Colon (tissue), 2 donors: Measurements from ENCODE around the gene S100A8.
"Not testable (repeated sequence)": the region's sequence is repeated elsewhere in the genome, so short reads cannot be mapped to it uniquely, and the experiment has no call there.

Source experiments
- FAIRE-seq: peaks from 2 replicates; lab custom pipeline; 2012; peaks lifted over from hg19 to GRCh38; lab: Jason Lieb, UNC
- donor health status: control.
- donor health status: control.

Gene S100A8

GRCh38 chr1:153415850-153416570 is 25.1 kb upstream of the S100A8 start, which contains the start of gene S100A7A:
Gene S100A7A (plus strand): TSS chr1:153416520. CDS start chr1:153418083, 1,563 bp downstream.
- no peak for FAIRE-seq

- peak; percentile 58 for FAIRE-seq
These were observed 23.1 kb upstream of the S100A8 start for GRCh38 chr1:153413961-153414360.

GRCh38 chr1:153407274-153407673 is 16.4 kb upstream of the S100A8 start:
- not testable (repeated sequence) for FAIRE-seq

GRCh38 chr1:153405825-153406599 is 15.1 kb upstream of the S100A8 start:
- FAIRE-seq, result not testable (repeated sequence)

- FAIRE-seq, result no peak
These were observed 13.9 kb upstream of the S100A8 start for GRCh38 chr1:153404768-153405167.

GRCh38 chr1:153404086-153404635 is 13.3 kb upstream of the S100A8 start:
- no peak for FAIRE-seq

- no peak for FAIRE-seq
These were observed 12.7 kb upstream of the S100A8 start for GRCh38 chr1:153403421-153404085.

GRCh38 chr1:153402226-153402625 is 11.4 kb upstream of the S100A8 start:
- no peak for FAIRE-seq

GRCh38 chr1:153401461-153401860 is 10.6 kb upstream of the S100A8 start:
- FAIRE-seq, result no peak

GRCh38 chr1:153400244-153400643 is 9.4 kb upstream of the S100A8 start:
- no peak for FAIRE-seq

GRCh38 chr1:153399401-153400055 is 8.7 kb upstream of the S100A8 start:
- FAIRE-seq, result no peak

- no peak for FAIRE-seq
These were observed 7.2 kb upstream of the S100A8 start for GRCh38 chr1:153397924-153398651.

GRCh38 chr1:153397051-153397923 is 6.4 kb upstream of the S100A8 start:
- no peak for FAIRE-seq

- FAIRE-seq, result no peak
These were observed 5.6 kb upstream of the S100A8 start for GRCh38 chr1:153396461-153396860.

- no peak for FAIRE-seq
These were observed 4.9 kb upstream of the S100A8 start for GRCh38 chr1:153395776-153396175.

GRCh38 chr1:153395136-153395685 is 4.3 kb upstream of the S100A8 start:
- no peak for FAIRE-seq

GRCh38 chr1:153394391-153394790 is 3.5 kb upstream of the S100A8 start:
- FAIRE-seq, result no peak

- FAIRE-seq, result no peak
These were observed 3.1 kb upstream of the S100A8 start for GRCh38 chr1:153393926-153394325.

- FAIRE-seq, result no peak
These were observed 1.9 kb upstream of the S100A8 start for GRCh38 chr1:153392822-153393221.

- no peak for FAIRE-seq
These were observed 1.4 kb upstream of the S100A8 start for GRCh38 chr1:153392258-153392657.
